ENCODE data around the gene ZNF786. TPM values are rescaled to one million over a fixed set of nuclear protein-coding genes. Genes with fewer than 3 reads are reported as not detected.
A peak's percentile ranks its signal among the peaks of the same experiment; 100 is the strongest.

The ZNF786 gene
- total and polyA plus RNA-seq, 9 of the 15 experiments (the other 6 are each of a cell fraction or from before 2014, with no cell fraction given) = 0.31 to 5.4 (median 3.0) TPM

- TF ChIP-seq ZNF3 (CRISPR knock-in tag; IDR thresholded peaks at IDR 0.05) (no peak), SREBF2 (CRISPR knock-in tag; IDR thresholded peaks at IDR 0.05) (no peak), RBFOX2 (IDR thresholded peaks at IDR 0.05; ENCODE audit: low read depth, low read length) (peak; percentile 92), TBL1XR1 (IDR thresholded peaks at IDR 0.05; ENCODE audit: low read length in 2 of 2) (peak; percentile 9 to 59; a peak in 3 of 4 replicates), ESRRB (CRISPR knock-in tag; IDR thresholded peaks at IDR 0.05; ENCODE audit: borderline replicate concordance) (no peak), KDM4B (IDR thresholded peaks at IDR 0.05; ENCODE audit: borderline replicate concordance in 2 of 2, low read depth in 1 of 2) (no peak; a peak in 1 of 4 replicates), ZSCAN32 (CRISPR knock-in tag; IDR thresholded peaks at IDR 0.05) (0 out of 2 replicates have a peak, but pooled peaks have one; percentile 2), ZBTB26 (CRISPR knock-in tag; IDR thresholded peaks at IDR 0.05) (0 out of 2 replicates have a peak, but pooled peaks have one; percentile 80), POLR3G (IDR thresholded peaks at IDR 0.05; ENCODE audit: extremely low read depth, insufficient read length, insufficient replicate concordance) (no peak), PPARD (CRISPR knock-in tag; IDR thresholded peaks at IDR 0.05) (no peak), GABPB1 (CRISPR knock-in tag; IDR thresholded peaks at IDR 0.05) (peak; percentile 82), SMARCC2 (IDR thresholded peaks at IDR 0.05; ENCODE audit: low read depth) (peak; percentile 43; the same call in 1 of the 2 replicates), ZNF830 (CRISPR knock-in tag; IDR thresholded peaks at IDR 0.05) (peak; percentile 66; the same call in 1 of the 2 replicates), RBM14 (IDR thresholded peaks at IDR 0.05; ENCODE audit: borderline replicate concordance, insufficient read depth, low read depth, low read length) (0 out of 2 replicates have a peak, but pooled peaks have one; percentile 88), NFATC3 (IDR thresholded peaks at IDR 0.05) (no peak), MTA2 (IDR thresholded peaks at IDR 0.05; ENCODE audit: low read depth) (peak; percentile 59; the same call in 1 of the 2 replicates), MYC (IDR thresholded peaks at IDR 0.05; ENCODE audit: low read depth, low read length) (peak; percentile 79; the same call in 1 of the 2 replicates), MYC (CRISPR knock-in tag; IDR thresholded peaks at IDR 0.05; ENCODE audit: borderline replicate concordance, low read depth) (peak; percentile 86), KAT7 (CRISPR knock-in tag; IDR thresholded peaks at IDR 0.05; ENCODE audit: borderline replicate concordance) (peak; percentile 95; the same call in 1 of the 2 replicates), POLR2AphosphoS5 (IDR thresholded peaks at IDR 0.05; ENCODE audit: control insufficient read depth, insufficient read depth, low read depth, low read length) (peak; percentile 75), SIN3A (IDR thresholded peaks at IDR 0.05; ENCODE audit: borderline replicate concordance in 2 of 2, control insufficient read depth in 1 of 2, low read depth in 2 of 2, low read length in 2 of 2) (peak; percentile 46 to 77; a peak in 2 of 4 replicates)
- TF ChIP-seq, protein P1, sequence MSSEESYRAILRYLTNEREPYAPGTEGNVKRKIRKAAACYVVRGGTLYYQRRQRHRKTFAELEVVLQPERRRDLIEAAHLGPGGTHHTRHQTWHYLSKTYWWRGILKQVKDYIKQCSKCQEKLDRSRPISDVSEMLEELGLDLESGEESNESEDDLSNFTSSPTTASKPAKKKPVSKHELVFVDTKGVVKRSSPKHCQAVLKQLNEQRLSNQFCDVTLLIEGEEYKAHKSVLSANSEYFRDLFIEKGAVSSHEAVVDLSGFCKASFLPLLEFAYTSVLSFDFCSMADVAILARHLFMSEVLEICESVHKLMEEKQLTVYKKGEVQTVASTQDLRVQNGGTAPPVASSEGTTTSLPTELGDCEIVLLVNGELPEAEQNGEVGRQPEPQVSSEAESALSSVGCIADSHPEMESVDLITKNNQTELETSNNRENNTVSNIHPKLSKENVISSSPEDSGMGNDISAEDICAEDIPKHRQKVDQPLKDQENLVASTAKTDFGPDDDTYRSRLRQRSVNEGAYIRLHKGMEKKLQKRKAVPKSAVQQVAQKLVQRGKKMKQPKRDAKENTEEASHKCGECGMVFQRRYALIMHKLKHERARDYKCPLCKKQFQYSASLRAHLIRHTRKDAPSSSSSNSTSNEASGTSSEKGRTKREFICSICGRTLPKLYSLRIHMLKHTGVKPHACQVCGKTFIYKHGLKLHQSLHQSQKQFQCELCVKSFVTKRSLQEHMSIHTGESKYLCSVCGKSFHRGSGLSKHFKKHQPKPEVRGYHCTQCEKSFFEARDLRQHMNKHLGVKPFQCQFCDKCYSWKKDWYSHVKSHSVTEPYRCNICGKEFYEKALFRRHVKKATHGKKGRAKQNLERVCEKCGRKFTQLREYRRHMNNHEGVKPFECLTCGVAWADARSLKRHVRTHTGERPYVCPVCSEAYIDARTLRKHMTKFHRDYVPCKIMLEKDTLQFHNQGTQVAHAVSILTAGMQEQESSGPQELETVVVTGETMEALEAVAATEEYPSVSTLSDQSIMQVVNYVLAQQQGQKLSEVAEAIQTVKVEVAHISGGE (CRISPR knock-in tag; IDR thresholded peaks at IDR 0.05) = peak in 1 of 3 experiments; percentile 67; a peak in 2 of 6 replicates
These were observed at the start of gene ZNF786 (continued) for GRCh38 chr7:149090397-149091195.
